Activated naive CD8-positive, alpha-beta T cell treated with anti-CD3 and anti-CD28 coated beads for 36 hours (primary cell): ENCODE measurements around the gene SSU72. TPM values are rescaled to one million over a fixed set of nuclear protein-coding genes. Genes with fewer than 3 reads are reported as not detected.
A peak's percentile ranks its signal among the peaks of the same experiment; 100 is the strongest.
"Not testable (repeated sequence)": the region's sequence is repeated elsewhere in the genome, so short reads cannot be mapped to it uniquely, and the experiment has no call there.

Source experiments
- DNase-seq: peaks from one replicate; pipeline ENCODE4 v3.0.0; 2021
- H3K27ac Mint-ChIP-seq: one replicate; pipeline ENCODE4 v1.8.0; 2022; ENCODE audit warnings: mild to moderate bottlenecking, moderate library complexity, mixed read lengths
- H3K27me3 Mint-ChIP-seq: one replicate; pipeline ENCODE4 v1.8.0; 2022; ENCODE audit warnings: mild to moderate bottlenecking, mixed read lengths
- H3K36me3 Mint-ChIP-seq: one replicate; pipeline ENCODE4 v1.8.0; 2021; ENCODE audit warnings: mild to moderate bottlenecking, mixed read lengths
- H3K4me1 Mint-ChIP-seq: one replicate; pipeline ENCODE4 v1.8.0; 2021; ENCODE audit warnings: mixed read lengths
- H3K4me3 Mint-ChIP-seq: one replicate; pipeline ENCODE4 v1.8.0; 2022; ENCODE audit warnings: mild to moderate bottlenecking, moderate library complexity, mixed read lengths
- H3K9me3 Mint-ChIP-seq: one replicate; pipeline ENCODE4 v1.8.0; 2022; ENCODE audit warnings: mixed read lengths
- total RNA-seq, 2 experiments: library from RNA; stranded (reverse); gene quantifications; one replicate each; pipeline ENCODE4 v1.2.3, GENCODE V29; 2021

The SSU72 gene
- total RNA-seq, 2 experiments from 2014 or later, result 124 to 131 TPM

- peaks cover 1% of the 10 kb centered on the region for H3K4me1 Mint-ChIP-seq
- peak overlapping the region; percentile 71 for H3K4me3 Mint-ChIP-seq
- H3K27me3 Mint-ChIP-seq, result no peaks in the 10 kb centered on the region
- no peak for DNase-seq
- no peak overlapping the region for H3K27ac Mint-ChIP-seq
- H3K36me3 Mint-ChIP-seq, result peaks cover 6% of the 10 kb centered on the region
- no peaks in the 10 kb centered on the region for H3K9me3 Mint-ChIP-seq
Measured at GRCh38 chr1:1539310-1540089, 35.2 kb downstream of the SSU72 start.

- Mint-ChIP-seq H3K4me3 (no peak overlapping the region), H3K27me3 (no peaks in the 10 kb centered on the region), H3K4me1 (peaks cover 1% of the 10 kb centered on the region), H3K27ac (no peak overlapping the region), H3K9me3 (no peaks in the 10 kb centered on the region), H3K36me3 (peaks cover 6% of the 10 kb centered on the region)
- DNase-seq, result no peak
Measured at GRCh38 chr1:1538989-1539309, 35.7 kb downstream of the SSU72 start.

- H3K4me3 Mint-ChIP-seq, result no peak overlapping the region
- no peak for DNase-seq
- no peaks in the 10 kb centered on the region for H3K9me3 Mint-ChIP-seq
- H3K27ac Mint-ChIP-seq, result no peak overlapping the region
- H3K36me3 Mint-ChIP-seq, result peaks cover 6% of the 10 kb centered on the region
- H3K4me1 Mint-ChIP-seq, result peaks cover 1% of the 10 kb centered on the region
- H3K27me3 Mint-ChIP-seq, result no peaks in the 10 kb centered on the region
Measured at GRCh38 chr1:1538334-1538733, 36.3 kb downstream of the SSU72 start.

- Mint-ChIP-seq H3K27me3 (no peaks in the 10 kb centered on the region), H3K9me3 (no peaks in the 10 kb centered on the region), H3K4me3 (no peak overlapping the region), H3K4me1 (peaks cover 1% of the 10 kb centered on the region), H3K27ac (no peak overlapping the region), H3K36me3 (peaks cover 5% of the 10 kb centered on the region)
- no peak for DNase-seq
Measured at GRCh38 chr1:1537626-1538250, 36.9 kb downstream of the SSU72 start.

- peaks cover 1% of the 10 kb centered on the region for H3K4me1 Mint-ChIP-seq
- H3K27me3 Mint-ChIP-seq, result no peaks in the 10 kb centered on the region
- no peak overlapping the region for H3K27ac Mint-ChIP-seq
- H3K36me3 Mint-ChIP-seq, result peaks cover 12% of the 10 kb centered on the region
- DNase-seq, result no peak
- no peak overlapping the region for H3K4me3 Mint-ChIP-seq
- H3K9me3 Mint-ChIP-seq, result peaks cover 1% of the 10 kb centered on the region
Measured at GRCh38 chr1:1536938-1537546, 37.6 kb downstream of the SSU72 start.

GRCh38 chr1:1536019-1536937 is 38.4 kb downstream of the SSU72 start:
- DNase-seq, result no peak
- Mint-ChIP-seq H3K27me3 (no peaks in the 10 kb centered on the region), H3K4me3 (no peak overlapping the region), H3K9me3 (peaks cover 5% of the 10 kb centered on the region), H3K27ac (no peak overlapping the region), H3K4me1 (peaks cover 1% of the 10 kb centered on the region), H3K36me3 (peaks cover 14% of the 10 kb centered on the region)

- no peak overlapping the region for H3K4me3 Mint-ChIP-seq
- no peak overlapping the region for H3K27ac Mint-ChIP-seq
- H3K9me3 Mint-ChIP-seq, result peaks cover 7% of the 10 kb centered on the region
Measured at GRCh38 chr1:1535201-1536018, 39.3 kb downstream of the SSU72 start.

GRCh38 chr1:1534401-1535154 is 40.1 kb downstream of the SSU72 start:
- no peak overlapping the region for H3K27ac Mint-ChIP-seq
- no peak overlapping the region for H3K4me3 Mint-ChIP-seq
- DNase-seq, result no peak
- peaks cover 7% of the 10 kb centered on the region for H3K9me3 Mint-ChIP-seq
- H3K4me1 Mint-ChIP-seq, result peaks cover 1% of the 10 kb centered on the region
- H3K27me3 Mint-ChIP-seq, result no peaks in the 10 kb centered on the region
- peaks cover 29% of the 10 kb centered on the region for H3K36me3 Mint-ChIP-seq

More at GRCh38 chr1:1535201-1536018, 39.3 kb downstream of the SSU72 start:
- H3K4me1 Mint-ChIP-seq, result peaks cover 1% of the 10 kb centered on the region
- no peak for DNase-seq
- H3K36me3 Mint-ChIP-seq, result peaks cover 20% of the 10 kb centered on the region
- no peaks in the 10 kb centered on the region for H3K27me3 Mint-ChIP-seq

GRCh38 chr1:1533894-1534291 is 40.8 kb downstream of the SSU72 start:
- not testable (repeated sequence) for H3K9me3 Mint-ChIP-seq, H3K4me3 Mint-ChIP-seq

GRCh38 chr1:1533176-1533893 is 41.3 kb downstream of the SSU72 start:
- not testable (repeated sequence) for H3K27ac Mint-ChIP-seq, H3K4me1 Mint-ChIP-seq, H3K4me3 Mint-ChIP-seq

More at GRCh38 chr1:1533894-1534291, 40.8 kb downstream of the SSU72 start:
- H3K4me1 Mint-ChIP-seq, H3K27me3 Mint-ChIP-seq, DNase-seq, H3K27ac Mint-ChIP-seq: not testable (repeated sequence)
- peaks cover 34% of the 10 kb centered on the region for H3K36me3 Mint-ChIP-seq

GRCh38 chr1:1531947-1532346 is 42.7 kb downstream of the SSU72 start:
- H3K27me3 Mint-ChIP-seq, result no peaks in the 10 kb centered on the region
- no peak overlapping the region for H3K27ac Mint-ChIP-seq
- no peak for DNase-seq
- H3K36me3 Mint-ChIP-seq, result peaks cover 37% of the 10 kb centered on the region
- no peak overlapping the region for H3K4me3 Mint-ChIP-seq
- H3K9me3 Mint-ChIP-seq, result peaks cover 7% of the 10 kb centered on the region
- H3K4me1 Mint-ChIP-seq, result no peaks in the 10 kb centered on the region

More at GRCh38 chr1:1533176-1533893, 41.3 kb downstream of the SSU72 start:
- peaks cover 37% of the 10 kb centered on the region for H3K36me3 Mint-ChIP-seq
- not testable (repeated sequence) for H3K9me3 Mint-ChIP-seq, DNase-seq, H3K27me3 Mint-ChIP-seq

- Mint-ChIP-seq H3K27me3 (no peaks in the 10 kb centered on the region), H3K9me3 (peaks cover 7% of the 10 kb centered on the region), H3K4me1 (no peaks in the 10 kb centered on the region), H3K27ac (no peak overlapping the region), H3K36me3 (peaks cover 37% of the 10 kb centered on the region), H3K4me3 (no peak overlapping the region)
- no peak for DNase-seq
Measured at GRCh38 chr1:1529936-1530335, 44.7 kb downstream of the SSU72 start.

- H3K36me3 Mint-ChIP-seq, result peaks cover 37% of the 10 kb centered on the region
- peaks cover 7% of the 10 kb centered on the region for H3K9me3 Mint-ChIP-seq
- H3K27me3 Mint-ChIP-seq, result no peaks in the 10 kb centered on the region
- no peak overlapping the region for H3K27ac Mint-ChIP-seq
- H3K4me1 Mint-ChIP-seq, result no peaks in the 10 kb centered on the region
- DNase-seq, result no peak
- no peak overlapping the region for H3K4me3 Mint-ChIP-seq
Measured at GRCh38 chr1:1529321-1529720, 45.3 kb downstream of the SSU72 start.
